Immature natural killer cell (primary cell): ENCODE data around the gene CDH7. TPM values are rescaled to one million over a fixed set of nuclear protein-coding genes. Genes with fewer than 3 reads are reported as not detected.

ENCODE experiments used
- DNase-seq, 3 donors: peaks; one replicate each; pipeline ENCODE4 v3.0.0; 2022; ENCODE audit warnings: mixed read lengths in 1 of 3
- H3K27ac Mint-ChIP-seq, 6 donors: one replicate each; pipeline ENCODE4 v1.8.0; 2020; ENCODE audit warnings: mixed read lengths in 6 of 6, mild to moderate bottlenecking in 5 of 6, inconsistent platforms in 4 of 6, moderate library complexity in 3 of 6
- H3K27me3 Mint-ChIP-seq, 3 donors: one replicate each; pipeline ENCODE4 v1.8.0; 2020 to 2021; ENCODE audit warnings: low read depth in 3 of 3, mild to moderate bottlenecking in 3 of 3, mixed read lengths in 3 of 3, moderate library complexity in 3 of 3, inconsistent platforms in 1 of 3
- H3K36me3 Mint-ChIP-seq, 3 donors: one replicate each; pipeline ENCODE4 v1.8.0; 2020; ENCODE audit warnings: mixed read lengths in 3 of 3, inconsistent platforms in 2 of 3, mild to moderate bottlenecking in 2 of 3
- H3K4me1 Mint-ChIP-seq, 2 donors: one replicate each; pipeline ENCODE4 v1.8.0; 2020; ENCODE audit warnings: inconsistent platforms in 2 of 2, mild to moderate bottlenecking in 2 of 2, mixed read lengths in 2 of 2, moderate library complexity in 1 of 2
- H3K4me3 Mint-ChIP-seq, 5 donors: one replicate each; pipeline ENCODE4 v1.8.0; 2020; ENCODE audit warnings: mild to moderate bottlenecking in 5 of 5, mixed read lengths in 5 of 5, inconsistent platforms in 3 of 5, moderate library complexity in 3 of 5
- H3K9me3 Mint-ChIP-seq, 6 donors: one replicate each; pipeline ENCODE4 v1.8.0; 2020; ENCODE audit warnings: mild to moderate bottlenecking in 6 of 6, mixed read lengths in 6 of 6, inconsistent platforms in 4 of 6, moderate library complexity in 3 of 6
- polyA plus RNA-seq, 3 donors: library from polyadenylated mRNA; unstranded; fragments of 300-500 nt; fragmentation: Illumina TruSeq; gene quantifications; one replicate each; pipeline ENCODE4 v1.2.3, GENCODE V29; 2021

CDH7 gene
- polyA plus RNA-seq, 3 donors from 2014 or later = not detected

- no peaks in the 10 kb centered on the region for H3K36me3 Mint-ChIP-seq
- no peaks in the 10 kb centered on the region for H3K27me3 Mint-ChIP-seq
- H3K4me3 Mint-ChIP-seq = no peak overlapping the region
- H3K4me1 Mint-ChIP-seq = no peaks in the 10 kb centered on the region
- no peak for DNase-seq
- no peak overlapping the region for H3K27ac Mint-ChIP-seq
- H3K9me3 Mint-ChIP-seq = peaks cover 6 to 26% (median 12%) of the 10 kb centered on the region in 6 donors
These were observed 150.7 kb downstream of the CDH7 start for GRCh38 chr18:65901522-65901921.

GRCh38 chr18:65906621-65907034, 155.8 kb downstream of the CDH7 start:
- Mint-ChIP-seq H3K27me3 (peaks cover 0 to 1% (median 0%) of the 10 kb centered on the region in 3 donors), H3K27ac (no peak overlapping the region), H3K4me3 (no peak overlapping the region), H3K36me3 (no peaks in the 10 kb centered on the region), H3K4me1 (no peaks in the 10 kb centered on the region), H3K9me3 (peaks cover 0 to 24% (median 15%) of the 10 kb centered on the region in 6 donors)
- DNase-seq = no peak

- no peaks in the 10 kb centered on the region for H3K36me3 Mint-ChIP-seq
- no peak for DNase-seq
- H3K27me3 Mint-ChIP-seq = peaks cover 0 to 1% (median 0%) of the 10 kb centered on the region in 3 donors
- H3K9me3 Mint-ChIP-seq = peaks cover 0 to 20% (median 15%) of the 10 kb centered on the region in 6 donors
- H3K4me1 Mint-ChIP-seq = no peaks in the 10 kb centered on the region
- H3K4me3 Mint-ChIP-seq = no peak overlapping the region
- H3K27ac Mint-ChIP-seq = no peak overlapping the region
These were observed 156.5 kb downstream of the CDH7 start for GRCh38 chr18:65907281-65907680.

GRCh38 chr18:65919018-65919417, 168.2 kb downstream of the CDH7 start:
- no peak for DNase-seq
- Mint-ChIP-seq H3K4me3 (no peak overlapping the region), H3K36me3 (no peaks in the 10 kb centered on the region), H3K27me3 (no peaks in the 10 kb centered on the region), H3K27ac (no peak overlapping the region), H3K4me1 (no peaks in the 10 kb centered on the region), H3K9me3 (peaks cover 0 to 23% (median 7%) of the 10 kb centered on the region in 6 donors)

GRCh38 chr18:65919663-65920062, 168.9 kb downstream of the CDH7 start:
- H3K9me3 Mint-ChIP-seq = peaks cover 0 to 23% (median 7%) of the 10 kb centered on the region in 6 donors
- no peak overlapping the region for H3K4me3 Mint-ChIP-seq
- DNase-seq = no peak
- no peaks in the 10 kb centered on the region for H3K27me3 Mint-ChIP-seq
- H3K27ac Mint-ChIP-seq = no peak overlapping the region
- no peaks in the 10 kb centered on the region for H3K36me3 Mint-ChIP-seq
- H3K4me1 Mint-ChIP-seq = no peaks in the 10 kb centered on the region

GRCh38 chr18:65922103-65922502, 171.3 kb downstream of the CDH7 start:
- Mint-ChIP-seq H3K36me3 (no peaks in the 10 kb centered on the region), H3K27me3 (no peaks in the 10 kb centered on the region), H3K9me3 (peaks cover 0 to 23% (median 5%) of the 10 kb centered on the region in 6 donors), H3K4me3 (no peak overlapping the region), H3K4me1 (no peaks in the 10 kb centered on the region), H3K27ac (no peak overlapping the region)
- no peak for DNase-seq

GRCh38 chr18:65924904-65925303, 174.1 kb downstream of the CDH7 start:
- Mint-ChIP-seq H3K4me3 (no peak overlapping the region), H3K36me3 (no peaks in the 10 kb centered on the region), H3K27me3 (no peaks in the 10 kb centered on the region), H3K27ac (no peak overlapping the region), H3K4me1 (no peaks in the 10 kb centered on the region), H3K9me3 (peaks cover 0 to 19% (median 6%) of the 10 kb centered on the region in 6 donors)
- DNase-seq = no peak

GRCh38 chr18:65934874-65935273, 184.1 kb downstream of the CDH7 start:
- peaks cover 0 to 5% of the 10 kb centered on the region in 2 donors for H3K4me1 Mint-ChIP-seq
- no peak overlapping the region for H3K4me3 Mint-ChIP-seq
- H3K9me3 Mint-ChIP-seq = peaks cover 6 to 50% (median 34%) of the 10 kb centered on the region in 6 donors
- peaks cover 0 to 6% (median 0%) of the 10 kb centered on the region in 3 donors for H3K36me3 Mint-ChIP-seq
- H3K27me3 Mint-ChIP-seq = peaks cover 0 to 1% (median 0%) of the 10 kb centered on the region in 3 donors
- H3K27ac Mint-ChIP-seq = no peak overlapping the region
- DNase-seq = no peak

- no peak for DNase-seq
- H3K4me3 Mint-ChIP-seq = no peak overlapping the region
- peaks cover 0 to 6% (median 0%) of the 10 kb centered on the region in 3 donors for H3K36me3 Mint-ChIP-seq
- H3K9me3 Mint-ChIP-seq = peaks cover 3 to 48% (median 26%) of the 10 kb centered on the region in 6 donors
- H3K4me1 Mint-ChIP-seq = no peaks in the 10 kb centered on the region
- no peak overlapping the region for H3K27ac Mint-ChIP-seq
- H3K27me3 Mint-ChIP-seq = no peaks in the 10 kb centered on the region
These were observed 185.9 kb downstream of the CDH7 start for GRCh38 chr18:65936678-65937077.

- no peaks in the 10 kb centered on the region for H3K4me1 Mint-ChIP-seq
- no peaks in the 10 kb centered on the region for H3K27me3 Mint-ChIP-seq
- no peak overlapping the region for H3K27ac Mint-ChIP-seq
- H3K9me3 Mint-ChIP-seq = peaks cover 2 to 47% (median 22%) of the 10 kb centered on the region in 6 donors
- no peak overlapping the region for H3K4me3 Mint-ChIP-seq
- DNase-seq = no peak
- peaks cover 0 to 6% (median 0%) of the 10 kb centered on the region in 3 donors for H3K36me3 Mint-ChIP-seq
These were observed 186.4 kb downstream of the CDH7 start for GRCh38 chr18:65937180-65937579.

- Mint-ChIP-seq H3K27ac (no peak overlapping the region), H3K4me3 (no peak overlapping the region), H3K36me3 (peaks cover 0 to 6% (median 0%) of the 10 kb centered on the region in 3 donors), H3K27me3 (no peaks in the 10 kb centered on the region), H3K9me3 (peaks cover 1 to 47% (median 17%) of the 10 kb centered on the region in 6 donors), H3K4me1 (no peaks in the 10 kb centered on the region)
- no peak for DNase-seq
These were observed 188.0 kb downstream of the CDH7 start for GRCh38 chr18:65938592-65939372.
